SK-N-SH (cell line): ENCODE results near the gene ZNF512B. TPM values are rescaled to one million over a fixed set of nuclear protein-coding genes. Genes with fewer than 3 reads are reported as not detected.

Experiments
- CTCF ChIA-PET: fragments of 300-600, 350-600 bp; formaldehyde crosslinking; extraction: SDS; loops from one replicate; lab custom pipeline; 2021; lab: Yijun Ruan, JAX
- POLR2A ChIA-PET: fragments of 350-600 bp; sonication (Branson Sonifier 250); formaldehyde crosslinking; extraction: SDS; loops from one replicate; lab custom pipeline; 2020; ENCODE audit warnings: antibody characterized with exemption, inconsistent platforms; lab: Yijun Ruan, JAX
- DNase-seq: peaks from one replicate; pipeline ENCODE4 v3.0.0; 2012
- H2AFZ ChIP-seq: fragments of 200-600 bp; sonication (generic); 2 replicates; pipeline ENCODE4 v1.8.1; 2016; ENCODE audit warnings: antibody characterized with exemption, mild to moderate bottlenecking, low read depth
- H3F3A ChIP-seq: fragments of 200-600 bp; sonication (generic); replicated peaks from 2 replicates; pipeline ENCODE3; 2016; ENCODE audit warnings: antibody characterized with exemption, mild to moderate bottlenecking; ENCODE audit not compliant: insufficient read depth
- H3K27ac ChIP-seq, 2 experiments: fragments of 200-500 bp in 1 of 2; fragments of 200-600 bp in 1 of 2; sonication (Bioruptor generic) in 1 of 2; sonication (generic), shearing (Covaris generic) in 1 of 2; 2 replicates each; pipeline versions ENCODE4 v1.5.1 to v1.6.1; 2014 to 2016; ENCODE audit warnings: low read depth in 2 of 2, inconsistent platforms in 1 of 2, low read length in 1 of 2, mild to moderate bottlenecking in 1 of 2, mixed read lengths in 1 of 2
- H3K27me3 ChIP-seq: fragments of 200-600 bp; sonication (generic), shearing (Covaris generic); 2 replicates; pipeline ENCODE4 v1.6.1; 2016; ENCODE audit warnings: mixed run types; ENCODE audit not compliant: insufficient read depth
- H3K36me3 ChIP-seq, 2 experiments: fragments of 200-500 bp in 1 of 2; fragments of 200-600 bp in 1 of 2; sonication (Bioruptor generic) in 1 of 2; sonication (generic) in 1 of 2; replicated peaks in 1 of 2; 2 replicates each; pipeline versions ENCODE3 to v1.5.1; 2014 to 2016; ENCODE audit warnings: low read length in 1 of 2, mild to moderate bottlenecking in 1 of 2; ENCODE audit not compliant: insufficient read depth in 2 of 2, control insufficient read depth in 1 of 2
- H3K4me1 ChIP-seq, 2 experiments: fragments of 200-500 bp in 1 of 2; fragments of 200-600 bp in 1 of 2; sonication (Bioruptor generic) in 1 of 2; sonication (generic), shearing (Covaris generic) in 1 of 2; 2 replicates each; pipeline versions ENCODE4 v1.5.1 to v1.6.1; 2014 to 2016; ENCODE audit warnings: low read depth in 1 of 2, low read length in 1 of 2, mixed run types in 1 of 2; ENCODE audit not compliant: insufficient read depth in 2 of 2, control insufficient read depth in 1 of 2
- H3K4me2 ChIP-seq: fragments of 200-600 bp; sonication (generic), shearing (Covaris generic); 2 replicates; pipeline ENCODE4 v1.6.1; 2017; ENCODE audit warnings: mixed run types
- H3K4me3 ChIP-seq, 2 experiments: fragments of 200-500 bp in 1 of 2; fragments of 200-600 bp in 1 of 2; sonication (Bioruptor generic) in 1 of 2; sonication (generic), shearing (Covaris generic) in 1 of 2; 2 replicates each; pipeline versions ENCODE4 v1.5.1 to v1.8.1; 2014 to 2016; ENCODE audit warnings: low read depth in 2 of 2, inconsistent platforms in 1 of 2, low read length in 1 of 2, mild to moderate bottlenecking in 1 of 2, mixed read lengths in 1 of 2, moderate library complexity in 1 of 2
- H3K79me2 ChIP-seq: fragments of 200-600 bp; sonication (generic); 2 replicates; pipeline ENCODE4 v1.8.1; 2017; ENCODE audit warnings: mild to moderate bottlenecking; ENCODE audit not compliant: insufficient read depth
- H3K9ac ChIP-seq: fragments of 200-600 bp; sonication (generic); 2 replicates; pipeline ENCODE4 v1.6.1; 2017; ENCODE audit warnings: mixed run types
- H3K9me2 ChIP-seq: fragments of 200-600 bp; sonication (generic); 2 replicates; pipeline ENCODE4 v1.6.1; 2017; ENCODE audit warnings: mixed run types
- H3K9me3 ChIP-seq: fragments of 200-600 bp; sonication (generic); 2 replicates; pipeline ENCODE4 v1.6.1; 2017; ENCODE audit warnings: mixed run types, mild to moderate bottlenecking, moderate library complexity
- H4K20me1 ChIP-seq: fragments of 200-600 bp; sonication (generic); 2 replicates; pipeline ENCODE4 v1.6.1; 2017; ENCODE audit warnings: mild to moderate bottlenecking, mixed run types; ENCODE audit not compliant: insufficient read depth
- CHD2 ChIP-seq: fragments of 150-350 bp; IDR thresholded peaks from 2 replicates; pipeline ENCODE4 v1.6.1; 2018; ENCODE audit warnings: low read length; ENCODE audit not compliant: partially characterized antibody
- ELF1 ChIP-seq: IDR thresholded peaks from 2 replicates; pipeline ENCODE4 v1.4.0; 2012
- EP300 ChIP-seq, 2 experiments: IDR thresholded peaks; 2 replicates each; pipeline versions ENCODE4 v1.4.0 to v1.6.1; 2012; ENCODE audit warnings: borderline replicate concordance in 1 of 2, low read depth in 1 of 2, low read length in 1 of 2
- FOXJ3 ChIP-seq: sonication (generic); formaldehyde crosslinking; IDR thresholded peaks from 2 replicates; pipeline ENCODE4 v1.5.1; 2020; ENCODE audit warnings: mild to moderate bottlenecking, missing genetic modification reagents
- GABPA ChIP-seq: IDR thresholded peaks from 2 replicates; pipeline ENCODE4 v1.4.0; 2012; ENCODE audit warnings: low read depth, mild to moderate bottlenecking
- GATA2 ChIP-seq: sonication (generic); formaldehyde crosslinking; IDR thresholded peaks from 2 replicates; pipeline ENCODE4 v1.5.0; 2020; ENCODE audit warnings: mild to moderate bottlenecking, missing genetic modification reagents
- MXI1 ChIP-seq: IDR thresholded peaks from 2 replicates; pipeline ENCODE4 v1.6.1; 2012; ENCODE audit warnings: mild to moderate bottlenecking, low read depth, low read length, improper control_type of control experiment
- NRF1 ChIP-seq: IDR thresholded peaks from 2 replicates; pipeline ENCODE4 v1.6.1; 2012; ENCODE audit warnings: low read depth, mild to moderate bottlenecking, low read length
- PBX3 ChIP-seq: IDR thresholded peaks from 2 replicates; pipeline ENCODE4; 2012
- RAD21 ChIP-seq: IDR thresholded peaks from 2 replicates; pipeline ENCODE4 v1.6.1; 2012; ENCODE audit warnings: mild to moderate bottlenecking, low read length
- RCOR1 ChIP-seq: fragments of 150-350 bp; IDR thresholded peaks from 2 replicates; pipeline ENCODE4 v1.6.1; 2017; ENCODE audit warnings: antibody characterized with exemption, low read length
- REST ChIP-seq: IDR thresholded peaks from 2 replicates; pipeline ENCODE4 v1.6.1; 2012; ENCODE audit warnings: mild to moderate bottlenecking, low read depth, low read length, moderate library complexity
- RFX5 ChIP-seq: IDR thresholded peaks from 2 replicates; pipeline ENCODE4 v1.6.1; 2012; ENCODE audit warnings: mild to moderate bottlenecking, improper control_type of control experiment, low read length
- RXRA ChIP-seq: IDR thresholded peaks from 2 replicates; pipeline ENCODE4 v1.4.0; 2012; ENCODE audit warnings: low read depth, mild to moderate bottlenecking, borderline replicate concordance
- SMC3 ChIP-seq: IDR thresholded peaks from 2 replicates; pipeline ENCODE4 v1.6.1; 2012; ENCODE audit warnings: low read depth, low read length, improper control_type of control experiment
- TCF12 ChIP-seq: IDR thresholded peaks from 2 replicates; pipeline ENCODE4 v1.4.0; 2012
- TEAD4 ChIP-seq: IDR thresholded peaks from 2 replicates; pipeline ENCODE4 v1.4.0; 2012; ENCODE audit warnings: mild to moderate bottlenecking, borderline replicate concordance; ENCODE audit not compliant: insufficient read depth
- USF1 ChIP-seq: IDR thresholded peaks from 2 replicates; pipeline ENCODE4 v1.4.0; 2012; ENCODE audit warnings: low read depth, borderline replicate concordance
- WGBS: methylation state at CpG from one replicate; pipeline ENCODE4 v1.1.6; 2017; ENCODE audit warnings: low lambda C conversion rate; 5-methylcytosine and 5-hydroxymethylcytosine counted together
- polyA plus RNA-seq, 3 experiments: library from polyadenylated mRNA; depleted of rRNA; stranded (reverse); fragments of >200 nt; gene quantifications; 2 replicates each; pipeline ENCODE4 v1.2.3, GENCODE V29; 2012

ZNF512B gene
- polyA plus RNA-seq, 1 of the 3 experiments (the other 2 are of a cell fraction) = 11.8 TPM

- peaks cover 87% of the 10 kb centered on the region for H3K79me2 ChIP-seq
- no peaks in the 10 kb centered on the region for H3K9me3 ChIP-seq
- H3K9ac ChIP-seq = no peak overlapping the region
- no peak overlapping the region for H3K27ac ChIP-seq
- no peak overlapping the region for H3K4me2 ChIP-seq
- H3F3A ChIP-seq = no peaks in the 10 kb centered on the region
- H3K4me1 ChIP-seq = peaks cover 0 to 4% of the 10 kb centered on the region in 2 experiments; a peak in 1 of 4 replicates
- peaks cover 49% of the 10 kb centered on the region for H4K20me1 ChIP-seq
- POLR2A ChIA-PET = no interaction called here
- no peak overlapping the region for H3K4me3 ChIP-seq
- H3K9me2 ChIP-seq = no peaks in the 10 kb centered on the region
- DNase-seq = no peak
- whole genome bisulfite sequencing = 99% methylated on average over 5 of the region's 6 CpGs
- CTCF ChIA-PET = interaction anchor here (0.6 to 1.3 kb wide), 2 partner anchors 59 to 140 kb away, joined by 3 to 6 read pairs; no protein-coding TSS in a partner anchor
- H3K27me3 ChIP-seq = no peaks in the 10 kb centered on the region
- H3K36me3 ChIP-seq = peaks cover 0 to 7% of the 10 kb centered on the region in 2 experiments
- TF ChIP-seq SMC3 = no peak
- TF ChIP-seq EP300 (IDR thresholded peaks at IDR 0.05; ENCODE audit: borderline replicate concordance in 1 of 2, low read depth in 1 of 2, low read length in 1 of 2) = no peak
- TF ChIP-seq ELF1 = no peak
- TF ChIP-seq NRF1 = no peak
- no peak for TF ChIP-seq PBX3
- TF ChIP-seq REST = no peak
- no peak for TF ChIP-seq USF1
- TF ChIP-seq TCF12 = no peak
- no peak for TF ChIP-seq TEAD4
- no peak for TF ChIP-seq MXI1
- no peak for TF ChIP-seq GATA2 (CRISPR knock-in tag)
- TF ChIP-seq RXRA = no peak
- TF ChIP-seq FOXJ3 (CRISPR knock-in tag) = no peak
- TF ChIP-seq CHD2 = no peak
- no peak for TF ChIP-seq RAD21
- TF ChIP-seq RFX5 = no peak
- TF ChIP-seq RCOR1 = no peak
- no peak for TF ChIP-seq GABPA
- H2AFZ ChIP-seq = no peak overlapping the region
Measured at GRCh38 chr20:63915471-63915870, 54.3 kb downstream of the ZNF512B start.
